Endothelial cell of umbilical vein (primary cell): ENCODE data around the gene STX5. TPM values are rescaled to one million over a fixed set of nuclear protein-coding genes. Genes with fewer than 3 reads are reported as not detected.

Experiments used
- BruUV-seq: library from RNA; stranded (reverse); fragments of 400-500 nt; replicated peaks from 2 replicates; lab custom pipeline; 2021; lab: Mats Ljungman, UMichigan
- CTCF ChIA-PET: fragments of 300-600, 350-600 bp; sonication (Branson Sonifier 250); formaldehyde crosslinking; loops from one replicate; lab custom pipeline; 2021; ENCODE audit warnings: antibody characterized with exemption, inconsistent platforms; lab: Charles Lee
- POLR2A ChIA-PET: fragments of 300-600, 350-600 bp; sonication (Branson Sonifier 250); formaldehyde crosslinking; loops from one replicate; lab custom pipeline; 2021; ENCODE audit warnings: antibody characterized with exemption, inconsistent platforms; lab: Charles Lee
- DNase-seq: peaks from one replicate; pipeline ENCODE4 v3.0.0-alpha.2; 2011; ENCODE audit warnings: low read depth, low spot score
- FAIRE-seq: peaks from 2 replicates; lab custom pipeline; 2011; peaks lifted over from hg19 to GRCh38; lab: Jason Lieb, UNC
- H2AFZ ChIP-seq: 2 replicates; pipeline ENCODE4 v1.6.0; 2012; ENCODE audit warnings: low read depth, low read length, control low read depth, inconsistent platforms
- H3K27ac ChIP-seq: 2 replicates; pipeline ENCODE4 v1.5.1; 2011; ENCODE audit warnings: low read depth, mild to moderate bottlenecking, control low read depth, low read length, moderate library complexity; ENCODE audit not compliant: insufficient read depth
- H3K27me3 ChIP-seq, 2 experiments: 2 replicates each; pipeline versions ENCODE4 v1.6.0 to v1.6.1; 2011; ENCODE audit warnings: low read length in 2 of 2, mixed read lengths in 1 of 2; ENCODE audit not compliant: control insufficient read depth in 2 of 2, insufficient read depth in 2 of 2
- H3K36me3 ChIP-seq, 2 experiments: 2 replicates in 1 of 2; 3 replicates in 1 of 2; pipeline ENCODE4 v1.5.1; 2011; ENCODE audit warnings: low read length in 2 of 2, mild to moderate bottlenecking in 1 of 2, moderate library complexity in 1 of 2; ENCODE audit not compliant: control insufficient read depth in 2 of 2, insufficient read depth in 2 of 2; ENCODE audit errors: extremely low read depth in 1 of 2
- H3K4me1 ChIP-seq: 3 replicates; pipeline ENCODE4 v1.5.1; 2011; ENCODE audit warnings: mild to moderate bottlenecking, low read length; ENCODE audit not compliant: control insufficient read depth, insufficient read depth; ENCODE audit errors: extremely low read depth
- H3K4me2 ChIP-seq: 2 replicates; pipeline ENCODE4 v1.6.1; 2011; ENCODE audit warnings: low read length, control low read depth, mixed read lengths; ENCODE audit not compliant: insufficient read depth
- H3K4me3 ChIP-seq, 3 experiments: fragments of 200-600 bp in 1 of 3; sonication (generic), shearing (Covaris generic) in 1 of 3; replicated peaks in 1 of 3; 2 replicates each; pipeline ENCODE4 v1.5.1; 2011 to 2016; ENCODE audit warnings: control low read depth in 3 of 3, low read length in 3 of 3, mild to moderate bottlenecking in 2 of 3, inconsistent platforms in 1 of 3, low read depth in 1 of 3, moderate library complexity in 1 of 3; ENCODE audit not compliant: insufficient read depth in 1 of 3
- H3K79me2 ChIP-seq: 2 replicates; pipeline ENCODE4 v1.6.0; 2012; ENCODE audit warnings: low read length, inconsistent platforms; ENCODE audit not compliant: control insufficient read depth, insufficient read depth
- H3K9ac ChIP-seq: replicated peaks from 2 replicates; pipeline ENCODE3; 2011; ENCODE audit warnings: low read length, control low read depth; ENCODE audit not compliant: insufficient read depth; ENCODE audit errors: extremely low read depth
- H3K9me1 ChIP-seq: replicated peaks from 3 replicates; pipeline ENCODE4 v1.6.0; 2011; ENCODE audit warnings: mild to moderate bottlenecking, low read length; ENCODE audit not compliant: control insufficient read depth, insufficient read depth; ENCODE audit errors: extremely low read depth
- H3K9me3 ChIP-seq: replicated peaks from 2 replicates; pipeline ENCODE4 v1.5.1; 2012; ENCODE audit warnings: low read length, inconsistent platforms; ENCODE audit not compliant: control insufficient read depth, insufficient read depth
- H4K20me1 ChIP-seq: replicated peaks from 2 replicates; pipeline ENCODE3; 2011; ENCODE audit warnings: mild to moderate bottlenecking, low read length; ENCODE audit not compliant: control insufficient read depth, insufficient read depth; ENCODE audit errors: extremely low read depth
- EZH2 ChIP-seq: IDR thresholded peaks from 2 replicates; pipeline ENCODE4 v1.6.1; 2012; ENCODE audit warnings: borderline replicate concordance, low read depth, mild to moderate bottlenecking, moderate library complexity, low read length, inconsistent platforms; ENCODE audit not compliant: severe bottlenecking
- FOS ChIP-seq: IDR thresholded peaks from 2 replicates; pipeline ENCODE4 v1.6.1; 2011; ENCODE audit warnings: mild to moderate bottlenecking, low read length, moderate library complexity, borderline replicate concordance; ENCODE audit not compliant: insufficient read depth
- GATA2 ChIP-seq: IDR thresholded peaks from 2 replicates; pipeline ENCODE4 v1.7.0; 2011; ENCODE audit warnings: low read depth, mild to moderate bottlenecking, moderate library complexity, mixed read lengths, low read length; ENCODE audit not compliant: insufficient read length, insufficient read depth
- JUN ChIP-seq: IDR thresholded peaks from 2 replicates; pipeline ENCODE4 v1.6.1; 2011; ENCODE audit warnings: borderline replicate concordance, low read depth; ENCODE audit not compliant: insufficient read length, insufficient read depth
- MYC ChIP-seq: IDR thresholded peaks from one replicate; pipeline ENCODE4 v1.6.1; 2011; ENCODE audit warnings: mild to moderate bottlenecking, low read depth, low read length
- POLR2A ChIP-seq: IDR thresholded peaks from 2 replicates; pipeline ENCODE4 v1.6.1; 2012; ENCODE audit warnings: low read depth, mild to moderate bottlenecking, control low read depth, low read length
- POLR2AphosphoS5 ChIP-seq: IDR thresholded peaks from 2 replicates; pipeline ENCODE4 v1.6.1; 2012; ENCODE audit warnings: low read depth, mild to moderate bottlenecking, control low read depth, low read length, moderate library complexity; ENCODE audit not compliant: insufficient read depth
- dilution Hi-C: fragments of 300-500 bp; cut with MboI; formaldehyde crosslinking; loops from one replicate; pipeline ENCODE4 v1.15.0; 2019; ENCODE audit warnings: low sequenced_read_pairs; ENCODE audit not compliant: extremely low pct_ligation_motif_present
- intact Hi-C: fragments of 100-400 bp; cut with micrococcal nuclease; formaldehyde crosslinking; loops from one replicate; pipeline ENCODE4 v1.10.0; 2022
- polyA plus RNA-seq, 4 experiments: library from polyadenylated mRNA; depleted of rRNA in 3 of 4; stranded (reverse) in 3 of 4; unstranded in 1 of 4; fragments of >200 nt; gene quantifications; 2 replicates each; pipeline versions ENCODE4 v1.2.1 to v1.2.3, GENCODE V29; 2011 to 2012; ENCODE audit warnings: missing spikeins in 1 of 4
- total RNA-seq: library from RNA; stranded (reverse); gene quantifications from 2 replicates; pipeline ENCODE4 v1.2.3, GENCODE V29; 2021
- TF ChIP-seq, protein P1 (sequence below), 2 donors: IDR thresholded peaks; 1 replicate in 1 of 2; 2 replicates in 1 of 2; pipeline ENCODE4 v1.5.1; 2011; ENCODE audit warnings: low read length in 2 of 2, mild to moderate bottlenecking in 2 of 2, moderate library complexity in 2 of 2, control low read depth in 1 of 2, inconsistent platforms in 1 of 2, low read depth in 1 of 2; ENCODE audit not compliant: insufficient read depth in 1 of 2; ENCODE audit errors: extremely low read depth in 1 of 2
- TF ChIP-seq, protein P2 (sequence below): IDR thresholded peaks from 2 replicates; pipeline ENCODE4 v1.6.1; 2011; ENCODE audit not compliant: insufficient read depth, insufficient read length

Gene STX5
- total and polyA plus RNA-seq, 2 donors (not counting 3 experiments of a cell fraction or from before 2014, with no cell fraction given) = 41.3 to 46.4 TPM

DNA sequence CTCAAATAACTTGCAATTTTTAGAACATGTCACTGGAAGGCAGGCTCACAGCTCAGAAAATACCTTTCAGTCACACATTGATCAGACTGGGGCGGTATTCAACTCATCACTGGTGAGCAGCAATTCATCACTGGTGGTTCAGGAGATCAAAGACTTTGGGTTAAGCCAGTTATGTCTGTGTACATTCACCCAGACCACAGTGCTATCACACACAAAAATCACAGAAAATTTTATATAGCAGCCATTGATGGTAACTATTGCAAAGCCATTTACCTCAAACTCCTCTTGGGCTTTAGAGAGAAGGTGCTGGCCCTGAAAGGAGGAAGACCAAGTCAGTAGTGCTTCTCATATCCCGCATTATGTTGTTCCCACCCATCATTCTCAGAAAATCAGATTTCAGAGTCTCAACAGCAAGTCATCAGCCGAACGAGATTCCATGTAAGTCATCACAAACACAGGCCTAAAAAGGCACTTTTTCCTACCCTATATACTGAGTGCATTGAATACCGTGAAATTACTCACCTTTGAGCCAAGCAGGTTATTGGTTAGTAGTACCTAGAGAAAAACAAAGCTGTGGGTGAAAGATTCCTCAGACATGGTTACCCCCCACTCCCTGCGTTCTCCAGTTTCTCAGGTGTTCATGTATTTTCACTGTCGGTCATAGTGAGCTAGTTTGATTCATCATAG lies 21.6 kb upstream of the STX5 start:
- no peak for DNase-seq
- Histone ChIP-seq H3K79me2 (peaks cover 52% of the 10 kb centered on the region), H4K20me1 (peaks cover 10% of the 10 kb centered on the region), H3K27me3 (no peaks in the 10 kb centered on the region), H2AFZ (no peak overlapping the region), H3K9ac (peak overlapping the region; percentile 92), H3K36me3 (peaks cover 12 to 29% of the 10 kb centered on the region in 2 experiments), H3K27ac (no peak overlapping the region), H3K9me3 (no peaks in the 10 kb centered on the region), H3K4me2 (peak overlapping the region; percentile 91), H3K4me3 (peak overlapping the region; percentile 59 to 94 (median 87)), H3K4me1 (peaks cover 24% of the 10 kb centered on the region), H3K9me1 (no peaks in the 10 kb centered on the region)
- dilution Hi-C loops = no loop called here
- intact Hi-C loops = no loop called here
- CTCF ChIA-PET = interaction anchor here (0.7 to 2.3 kb wide), 4 partner anchors 10 to 67 kb away, joined by 3 to 9 read pairs (median 4); partner anchors contain the start of gene TMEM179B
- BruUV-seq = no TSS peak
- POLR2A ChIA-PET = interaction anchor here (0.7 to 9.3 kb wide), 5 partner anchors 13 to 99 kb away, joined by 3 to 186 read pairs (median 3); partner anchors contain the start of genes SLC3A2, STX5, WDR74 and ZBTB3
- FAIRE-seq = no peak
- no peak for TF ChIP-seq GATA2
- TF ChIP-seq, protein P1, sequence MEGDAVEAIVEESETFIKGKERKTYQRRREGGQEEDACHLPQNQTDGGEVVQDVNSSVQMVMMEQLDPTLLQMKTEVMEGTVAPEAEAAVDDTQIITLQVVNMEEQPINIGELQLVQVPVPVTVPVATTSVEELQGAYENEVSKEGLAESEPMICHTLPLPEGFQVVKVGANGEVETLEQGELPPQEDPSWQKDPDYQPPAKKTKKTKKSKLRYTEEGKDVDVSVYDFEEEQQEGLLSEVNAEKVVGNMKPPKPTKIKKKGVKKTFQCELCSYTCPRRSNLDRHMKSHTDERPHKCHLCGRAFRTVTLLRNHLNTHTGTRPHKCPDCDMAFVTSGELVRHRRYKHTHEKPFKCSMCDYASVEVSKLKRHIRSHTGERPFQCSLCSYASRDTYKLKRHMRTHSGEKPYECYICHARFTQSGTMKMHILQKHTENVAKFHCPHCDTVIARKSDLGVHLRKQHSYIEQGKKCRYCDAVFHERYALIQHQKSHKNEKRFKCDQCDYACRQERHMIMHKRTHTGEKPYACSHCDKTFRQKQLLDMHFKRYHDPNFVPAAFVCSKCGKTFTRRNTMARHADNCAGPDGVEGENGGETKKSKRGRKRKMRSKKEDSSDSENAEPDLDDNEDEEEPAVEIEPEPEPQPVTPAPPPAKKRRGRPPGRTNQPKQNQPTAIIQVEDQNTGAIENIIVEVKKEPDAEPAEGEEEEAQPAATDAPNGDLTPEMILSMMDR (IDR thresholded peaks at IDR 0.05; ENCODE audit: extremely low read depth in 1 of 2, insufficient read depth in 1 of 2, low read depth in 1 of 2, low read length in 2 of 2) = no peak
- no peak for TF ChIP-seq FOS
- TF ChIP-seq POLR2A = no peak
- TF ChIP-seq POLR2AphosphoS5 = no peak
- TF ChIP-seq, protein P2, sequence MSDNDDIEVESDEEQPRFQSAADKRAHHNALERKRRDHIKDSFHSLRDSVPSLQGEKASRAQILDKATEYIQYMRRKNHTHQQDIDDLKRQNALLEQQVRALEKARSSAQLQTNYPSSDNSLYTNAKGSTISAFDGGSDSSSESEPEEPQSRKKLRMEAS = no peak
- no peak for TF ChIP-seq MYC
- no peak for TF ChIP-seq EZH2
- TF ChIP-seq JUN = no peak
